Measurements from ENCODE around the gene ANKDD1A.

The ANKDD1A gene

DNA sequence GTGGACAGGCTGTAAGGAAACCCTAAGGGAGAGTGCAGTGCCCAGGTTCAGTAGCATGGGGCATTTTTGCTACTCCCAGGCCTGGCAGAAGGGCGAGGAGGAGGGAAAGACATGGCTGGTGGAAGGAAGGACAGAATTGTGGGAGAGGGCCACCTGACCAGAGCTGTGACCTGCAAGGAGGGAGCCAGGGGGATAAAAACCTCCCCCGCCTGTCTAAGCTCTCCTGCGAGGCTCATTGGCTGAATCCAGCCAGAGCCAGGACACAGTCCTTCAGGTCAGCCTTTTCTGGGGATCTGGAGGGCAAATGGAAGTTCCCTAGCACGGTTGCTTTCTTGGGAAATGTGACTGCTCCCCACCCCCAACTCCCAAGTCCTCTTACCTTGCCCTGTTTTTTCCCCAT, 13.3 kb upstream of the ANKDD1A start:
- Histone ChIP-seq H3K27me3 (ENCODE audit: control insufficient read depth, insufficient read depth, low read length) (no peaks in the 10 kb centered on the region), H3K9ac (ENCODE audit: low read length) (no peak overlapping the region), H3K36me3 (ENCODE audit: control insufficient read depth, insufficient read depth, low read length) (no peaks in the 10 kb centered on the region), H3K4me3 (ENCODE audit: low read length) (no peak overlapping the region), H3K9me3 (ENCODE audit: control insufficient read depth, low read length) (no peaks in the 10 kb centered on the region), H3K4me1 (ENCODE audit: control insufficient read depth, insufficient read depth, low read length) (peaks cover 42% of the 10 kb centered on the region)

DNA sequence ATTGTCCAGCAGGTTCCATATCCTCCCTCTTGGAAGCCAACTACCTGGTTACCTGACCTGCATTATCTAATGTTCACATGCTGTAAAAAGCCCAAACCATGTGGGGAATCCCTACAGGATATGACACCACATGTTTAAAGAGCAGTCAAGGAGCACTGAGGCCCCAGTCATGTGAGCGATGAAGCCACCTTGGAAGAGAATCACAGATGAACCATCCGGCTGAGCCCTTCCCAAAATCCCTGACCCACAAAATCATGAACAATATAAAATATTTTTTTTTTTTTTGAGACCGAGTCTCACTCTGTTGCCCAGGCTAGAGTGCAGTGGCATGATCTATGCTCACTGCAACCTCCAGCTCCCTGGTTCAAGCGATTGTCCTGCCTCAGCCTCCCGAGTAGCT, 10.6 kb upstream of the ANKDD1A start:
- H3K9ac ChIP-seq (ENCODE audit: low read length) = no peak overlapping the region
- peaks cover 27% of the 10 kb centered on the region for H3K4me1 ChIP-seq (ENCODE audit: control insufficient read depth, insufficient read depth, low read length)
- no peaks in the 10 kb centered on the region for H3K36me3 ChIP-seq (ENCODE audit: control insufficient read depth, insufficient read depth, low read length)
- no peak overlapping the region for H3K4me3 ChIP-seq (ENCODE audit: low read length)
- H3K27me3 ChIP-seq (ENCODE audit: control insufficient read depth, insufficient read depth, low read length) = no peaks in the 10 kb centered on the region
- H3K9me3 ChIP-seq (ENCODE audit: control insufficient read depth, low read length) = no peaks in the 10 kb centered on the region

DNA sequence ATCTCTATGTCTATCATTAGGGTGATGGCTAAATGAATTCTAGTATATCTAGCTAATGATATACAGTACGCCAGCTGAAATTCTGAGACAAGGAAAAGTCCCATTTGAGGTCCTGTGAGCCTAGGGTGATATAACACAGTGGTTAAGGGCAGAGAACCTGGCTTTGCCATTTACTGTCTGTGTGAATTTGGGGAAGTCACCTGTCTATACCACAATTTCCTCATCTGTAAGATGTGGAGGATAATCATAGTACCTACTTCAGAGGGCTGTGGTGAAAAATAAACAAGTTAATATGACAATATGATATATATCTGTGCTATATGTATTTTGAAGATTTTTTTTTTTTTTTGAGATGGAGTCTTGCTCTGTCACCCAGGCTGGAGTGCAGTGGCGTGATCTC, 9.8 kb upstream of the ANKDD1A start:
- no peaks in the 10 kb centered on the region for H3K27me3 ChIP-seq (ENCODE audit: control insufficient read depth, insufficient read depth, low read length)
- H3K36me3 ChIP-seq (ENCODE audit: control insufficient read depth, insufficient read depth, low read length) = no peaks in the 10 kb centered on the region
- no peak overlapping the region for H3K9ac ChIP-seq (ENCODE audit: low read length)
- H3K4me1 ChIP-seq (ENCODE audit: control insufficient read depth, insufficient read depth, low read length) = peaks cover 20% of the 10 kb centered on the region
- H3K4me3 ChIP-seq (ENCODE audit: low read length) = no peak overlapping the region
- no peaks in the 10 kb centered on the region for H3K9me3 ChIP-seq (ENCODE audit: control insufficient read depth, low read length)

DNA sequence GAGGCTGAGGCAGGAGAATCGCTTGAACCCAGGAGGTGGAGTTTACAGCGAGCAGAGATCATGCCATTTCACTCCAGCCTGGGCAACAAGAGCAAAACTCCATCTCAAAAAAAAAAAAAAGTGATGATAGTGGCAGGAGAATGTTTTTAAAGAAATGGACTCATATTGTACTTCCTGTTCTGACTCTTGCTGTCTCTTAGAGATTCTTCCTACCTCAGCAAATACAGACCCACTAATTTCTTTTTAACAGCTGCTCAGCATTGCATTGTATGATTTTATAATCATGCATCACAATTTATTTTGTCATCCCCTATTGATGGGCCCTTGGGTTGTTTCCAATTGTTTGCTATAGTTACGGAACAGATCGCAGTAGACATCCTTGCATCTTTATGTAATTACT, 8.8 kb upstream of the ANKDD1A start:
- Histone ChIP-seq H3K36me3 (ENCODE audit: control insufficient read depth, insufficient read depth, low read length) (no peaks in the 10 kb centered on the region), H3K27me3 (ENCODE audit: control insufficient read depth, insufficient read depth, low read length) (no peaks in the 10 kb centered on the region), H3K4me3 (ENCODE audit: low read length) (no peak overlapping the region)

DNA sequence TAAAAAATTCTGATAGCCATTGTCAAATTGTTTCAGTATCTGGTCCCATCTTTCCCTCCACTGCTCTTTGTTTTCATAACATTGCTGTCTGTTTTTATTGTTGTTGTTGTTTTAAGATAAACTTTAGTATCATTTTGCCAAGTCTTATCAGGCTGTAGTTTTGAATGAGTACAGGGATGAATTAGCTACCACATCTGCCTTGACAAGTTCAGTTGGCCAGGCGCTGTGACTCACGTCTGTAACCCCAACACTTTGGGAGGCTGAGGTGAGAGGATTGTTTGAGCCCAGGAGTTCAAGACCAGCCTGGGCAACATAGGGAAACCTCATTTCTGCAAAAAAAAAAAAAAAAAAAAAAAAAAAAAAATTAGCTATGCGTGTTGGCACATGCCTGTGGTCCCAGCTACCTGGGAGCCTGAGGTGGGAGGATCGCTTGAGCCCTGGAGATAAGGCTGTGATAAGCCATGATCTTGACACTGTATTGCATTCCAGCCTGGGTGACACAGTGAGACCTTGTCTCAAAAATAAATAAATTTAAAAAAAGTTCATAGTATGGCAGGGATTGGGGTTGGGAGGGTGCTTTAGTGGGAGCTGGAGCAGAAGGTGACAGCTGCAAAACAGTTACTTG, 8.3 kb upstream of the ANKDD1A start:
- H3K9me3 ChIP-seq (ENCODE audit: control insufficient read depth, low read length) = no peaks in the 10 kb centered on the region
- H3K4me3 ChIP-seq (ENCODE audit: low read length) = no peak overlapping the region
- H3K36me3 ChIP-seq (ENCODE audit: control insufficient read depth, insufficient read depth, low read length) = no peaks in the 10 kb centered on the region
- peaks cover 6% of the 10 kb centered on the region for H3K4me1 ChIP-seq (ENCODE audit: control insufficient read depth, insufficient read depth, low read length)
- H3K27me3 ChIP-seq (ENCODE audit: control insufficient read depth, insufficient read depth, low read length) = no peaks in the 10 kb centered on the region
- H3K9ac ChIP-seq (ENCODE audit: low read length) = no peak overlapping the region

More for the DNA sequence above, 8.8 kb upstream of the ANKDD1A start:
- Histone ChIP-seq H3K9me3 (ENCODE audit: control insufficient read depth, low read length) (no peaks in the 10 kb centered on the region), H3K4me1 (ENCODE audit: control insufficient read depth, insufficient read depth, low read length) (peaks cover 10% of the 10 kb centered on the region), H3K9ac (ENCODE audit: low read length) (no peak overlapping the region)

DNA sequence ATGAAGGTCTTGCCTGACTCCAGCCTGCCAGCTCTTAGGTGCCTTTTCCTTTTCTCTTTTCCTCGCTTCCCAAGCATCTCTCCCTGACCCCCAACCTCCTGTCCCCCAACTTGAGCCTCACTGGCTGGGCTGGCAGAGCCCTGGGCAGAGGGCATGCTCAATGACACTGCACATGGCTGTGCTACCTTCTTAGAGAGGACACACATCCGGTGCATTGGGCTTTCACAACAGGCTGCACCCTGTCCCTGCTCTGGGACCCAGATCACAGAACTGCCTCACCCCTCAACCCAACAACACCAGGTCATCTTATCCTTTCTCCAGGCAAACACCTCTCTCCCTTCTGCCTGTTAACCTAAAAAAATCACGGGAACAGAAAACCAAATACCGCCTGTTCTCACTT, 7.5 kb upstream of the ANKDD1A start:
- no peak overlapping the region for H3K4me3 ChIP-seq (ENCODE audit: low read length)
- H3K9me3 ChIP-seq (ENCODE audit: control insufficient read depth, low read length) = no peaks in the 10 kb centered on the region
- peaks cover 6% of the 10 kb centered on the region for H3K4me1 ChIP-seq (ENCODE audit: control insufficient read depth, insufficient read depth, low read length)
- no peak overlapping the region for H3K9ac ChIP-seq (ENCODE audit: low read length)
- no peaks in the 10 kb centered on the region for H3K36me3 ChIP-seq (ENCODE audit: control insufficient read depth, insufficient read depth, low read length)
- H3K27me3 ChIP-seq (ENCODE audit: control insufficient read depth, insufficient read depth, low read length) = no peaks in the 10 kb centered on the region

DNA sequence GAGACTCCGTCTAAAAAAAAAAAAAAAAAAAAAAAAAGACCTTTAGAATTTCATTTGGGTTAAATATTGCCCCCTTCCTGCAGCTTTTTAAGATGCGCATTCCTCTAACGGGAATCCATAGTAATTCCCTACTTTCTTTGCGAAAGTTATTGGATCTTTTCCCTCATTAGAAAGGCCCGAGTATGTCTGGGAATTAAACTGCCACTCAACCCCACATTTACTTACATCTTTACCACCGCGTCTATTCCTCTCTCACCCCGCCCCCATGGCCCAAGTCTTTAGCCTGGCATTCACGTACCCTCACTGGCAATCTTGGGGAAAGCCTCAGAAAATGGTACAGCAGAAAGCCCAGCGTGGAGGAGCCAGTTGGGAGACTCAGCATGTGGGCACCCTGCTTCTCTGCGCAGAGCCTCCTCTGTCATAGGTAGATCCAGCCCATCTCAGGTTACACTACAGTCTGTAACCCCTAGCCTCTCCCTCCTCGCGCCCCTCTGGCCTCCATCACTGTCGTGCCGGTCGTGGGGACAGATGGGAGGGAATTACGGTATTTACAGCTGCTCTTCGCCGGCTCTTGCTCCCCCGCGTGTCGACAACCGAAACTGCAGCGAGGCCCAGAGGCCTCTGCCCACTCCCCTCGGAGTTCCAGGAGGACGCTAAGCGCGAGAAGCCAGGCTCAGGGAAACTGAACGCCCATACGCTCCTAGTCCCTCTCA, 6.4 kb upstream of the ANKDD1A start:
- H3K4me1 ChIP-seq (ENCODE audit: control insufficient read depth, insufficient read depth, low read length) = peaks cover 6% of the 10 kb centered on the region
- H3K9ac ChIP-seq (ENCODE audit: low read length) = peak overlapping the region; percentile 30
- H3K36me3 ChIP-seq (ENCODE audit: control insufficient read depth, insufficient read depth, low read length) = no peaks in the 10 kb centered on the region
- no peaks in the 10 kb centered on the region for H3K9me3 ChIP-seq (ENCODE audit: control insufficient read depth, low read length)
- peak overlapping the region; percentile 51 for H3K4me3 ChIP-seq (ENCODE audit: low read length)
- H3K27me3 ChIP-seq (ENCODE audit: control insufficient read depth, insufficient read depth, low read length) = no peaks in the 10 kb centered on the region

DNA sequence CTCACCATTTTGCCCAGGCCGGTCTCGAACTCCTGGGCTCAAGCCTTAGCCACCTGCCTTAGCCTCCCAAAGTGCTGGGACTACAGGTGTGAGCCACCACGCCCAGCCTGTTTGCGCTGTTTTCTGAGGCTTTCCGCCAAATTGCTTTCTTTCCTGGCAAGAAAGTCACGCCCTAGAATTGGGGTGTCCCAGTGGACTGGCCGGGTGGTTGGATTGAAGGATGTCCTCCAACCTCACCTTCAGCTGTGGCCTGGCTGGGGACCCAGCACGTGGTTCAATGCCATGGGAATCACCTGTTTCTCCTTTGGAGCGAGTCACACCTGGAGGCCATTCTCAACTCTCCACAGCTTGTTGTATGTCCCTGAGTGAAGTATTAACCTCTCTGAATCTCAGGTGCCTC, 5.8 kb upstream of the ANKDD1A start:
- Histone ChIP-seq H3K4me3 (ENCODE audit: low read length) (no peak overlapping the region), H3K9me3 (ENCODE audit: control insufficient read depth, low read length) (no peaks in the 10 kb centered on the region), H3K27me3 (ENCODE audit: control insufficient read depth, insufficient read depth, low read length) (no peaks in the 10 kb centered on the region), H3K4me1 (ENCODE audit: control insufficient read depth, insufficient read depth, low read length) (peaks cover 6% of the 10 kb centered on the region), H3K9ac (ENCODE audit: low read length) (no peak overlapping the region), H3K36me3 (ENCODE audit: control insufficient read depth, insufficient read depth, low read length) (no peaks in the 10 kb centered on the region)

DNA sequence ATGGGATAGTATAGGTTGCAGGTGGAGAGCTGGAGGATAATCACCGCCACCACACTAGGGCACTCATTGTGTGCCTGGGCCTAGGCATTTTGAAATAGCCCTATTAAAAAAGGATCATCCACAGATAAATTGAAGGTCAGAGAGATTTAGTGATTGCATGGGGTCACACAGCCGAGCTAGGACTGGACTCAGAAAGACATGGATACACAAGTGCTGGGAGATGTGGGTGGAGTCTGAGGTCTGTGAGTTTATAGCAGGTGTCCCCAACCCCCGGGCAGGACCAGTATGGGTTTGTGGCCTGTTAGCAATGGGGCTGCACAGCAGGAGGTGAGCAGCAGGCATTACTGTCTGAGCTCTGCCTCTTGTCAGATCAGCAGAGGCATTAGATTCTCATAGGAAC, 5.3 kb upstream of the ANKDD1A start:
- Histone ChIP-seq H3K4me3 (ENCODE audit: low read length) (no peak overlapping the region), H3K36me3 (ENCODE audit: control insufficient read depth, insufficient read depth, low read length) (no peaks in the 10 kb centered on the region), H3K27me3 (ENCODE audit: control insufficient read depth, insufficient read depth, low read length) (peaks cover 4% of the 10 kb centered on the region), H3K4me1 (ENCODE audit: control insufficient read depth, insufficient read depth, low read length) (peaks cover 6% of the 10 kb centered on the region), H3K9ac (ENCODE audit: low read length) (no peak overlapping the region), H3K9me3 (ENCODE audit: control insufficient read depth, low read length) (no peaks in the 10 kb centered on the region)

DNA sequence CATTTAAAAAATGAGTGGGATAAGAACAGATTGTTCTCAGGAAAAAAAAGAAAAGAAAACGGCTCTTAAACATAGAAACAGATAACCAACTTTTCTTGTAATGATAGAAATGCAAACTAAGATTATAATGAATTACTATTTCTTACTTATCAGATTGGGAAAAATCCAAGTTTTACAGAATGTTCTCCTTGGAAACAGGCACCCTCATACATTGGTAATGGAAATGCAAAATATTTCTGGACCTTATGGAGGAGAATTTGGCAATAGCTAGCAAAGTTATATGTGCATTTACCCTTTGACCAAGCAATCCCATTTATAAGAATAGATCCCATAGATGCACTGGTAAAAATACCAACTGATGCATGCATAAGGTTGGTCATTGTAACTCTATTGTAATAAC, 3.7 kb upstream of the ANKDD1A start:
- Histone ChIP-seq H3K9me3 (ENCODE audit: control insufficient read depth, low read length) (no peaks in the 10 kb centered on the region), H3K4me3 (ENCODE audit: low read length) (no peak overlapping the region)

DNA sequence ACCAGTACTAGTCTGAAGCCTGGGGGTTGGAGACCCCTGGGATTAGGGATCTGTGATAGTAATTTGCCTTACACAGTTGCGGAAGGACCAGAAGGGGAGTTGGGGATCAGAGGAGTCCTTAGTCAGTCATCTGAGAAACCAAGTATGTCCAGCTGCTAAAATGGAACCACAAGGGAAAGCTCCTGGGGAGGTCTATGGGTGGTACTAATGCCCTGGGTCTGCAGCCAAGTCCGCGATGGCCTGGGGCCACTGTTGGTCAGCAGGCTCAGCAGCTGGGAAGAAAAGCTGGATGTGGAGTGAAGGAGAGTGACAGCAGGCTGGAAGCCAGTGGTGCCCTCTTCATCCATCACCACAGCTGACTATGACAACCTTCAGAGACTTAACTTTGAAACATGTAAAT, 2.2 kb upstream of the ANKDD1A start:
- H3K4me3 ChIP-seq (ENCODE audit: low read length) = no peak overlapping the region
- peaks cover 15% of the 10 kb centered on the region for H3K27me3 ChIP-seq (ENCODE audit: control insufficient read depth, insufficient read depth, low read length)
- H3K9me3 ChIP-seq (ENCODE audit: control insufficient read depth, low read length) = no peaks in the 10 kb centered on the region
- H3K36me3 ChIP-seq (ENCODE audit: control insufficient read depth, insufficient read depth, low read length) = no peaks in the 10 kb centered on the region
- H3K9ac ChIP-seq (ENCODE audit: low read length) = no peak overlapping the region
- peaks cover 12% of the 10 kb centered on the region for H3K4me1 ChIP-seq (ENCODE audit: control insufficient read depth, insufficient read depth, low read length)

More for the DNA sequence above, 3.7 kb upstream of the ANKDD1A start:
- Histone ChIP-seq H3K4me1 (ENCODE audit: control insufficient read depth, insufficient read depth, low read length) (peaks cover 12% of the 10 kb centered on the region), H3K27me3 (ENCODE audit: control insufficient read depth, insufficient read depth, low read length) (peaks cover 15% of the 10 kb centered on the region), H3K36me3 (ENCODE audit: control insufficient read depth, insufficient read depth, low read length) (no peaks in the 10 kb centered on the region), H3K9ac (ENCODE audit: low read length) (no peak overlapping the region)

DNA sequence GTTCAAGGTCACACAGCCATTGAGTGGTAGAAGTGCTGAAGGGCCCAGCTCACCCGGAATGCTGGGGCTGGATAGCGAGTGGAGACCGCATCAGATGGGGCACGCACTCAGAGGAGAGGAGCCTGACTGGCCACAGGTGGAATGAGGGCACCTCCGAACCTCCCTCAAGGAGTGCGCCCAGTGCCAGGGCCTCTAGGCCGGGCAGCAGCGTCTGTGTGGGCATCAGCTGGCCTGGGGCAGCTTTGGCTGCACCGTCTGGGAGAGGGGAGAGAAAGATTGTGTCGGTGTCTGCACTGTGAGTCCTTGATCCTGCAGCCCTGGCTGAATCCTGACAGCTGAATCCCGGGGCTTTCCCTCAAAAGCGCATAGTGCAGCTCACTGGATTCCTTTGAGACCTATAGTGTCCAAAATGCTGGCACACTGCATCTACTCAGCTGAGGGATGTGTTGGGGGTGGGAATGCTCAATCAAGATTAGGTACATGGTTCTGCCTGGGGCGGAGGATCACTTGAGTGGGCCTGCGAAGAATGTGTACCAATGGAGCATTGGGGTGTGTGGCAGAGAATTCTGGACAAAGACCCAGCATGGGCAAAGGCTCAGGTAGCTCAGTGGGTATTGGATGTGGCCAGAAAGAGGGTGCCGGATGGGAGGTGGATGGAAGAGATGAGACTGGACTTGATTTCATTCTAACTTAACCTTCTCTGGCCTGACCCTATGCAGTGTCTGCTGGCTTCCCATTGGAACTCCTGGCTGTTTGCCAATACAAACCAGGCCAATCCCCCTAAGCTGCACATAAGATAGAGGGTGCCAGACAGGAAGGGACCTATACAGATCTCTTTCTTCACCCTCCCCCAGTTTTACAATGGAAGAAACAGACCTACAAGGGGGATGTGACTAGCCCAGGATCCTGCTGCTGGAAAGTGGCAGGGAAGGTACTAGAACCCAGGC, 950 bp downstream of the ANKDD1A start:
- peaks cover 6% of the 10 kb centered on the region for H3K4me1 ChIP-seq (ENCODE audit: control insufficient read depth, insufficient read depth, low read length)

More for the DNA sequence above, 950 bp downstream of the ANKDD1A start:
- H3K9ac ChIP-seq (ENCODE audit: low read length) = no peak overlapping the region
- H3K4me3 ChIP-seq (ENCODE audit: low read length) = no peak overlapping the region
- peaks cover 15% of the 10 kb centered on the region for H3K27me3 ChIP-seq (ENCODE audit: control insufficient read depth, insufficient read depth, low read length)
- no peaks in the 10 kb centered on the region for H3K9me3 ChIP-seq (ENCODE audit: control insufficient read depth, low read length)
- H3K36me3 ChIP-seq (ENCODE audit: control insufficient read depth, insufficient read depth, low read length) = no peaks in the 10 kb centered on the region

Data from mucosa of stomach (tissue), 1 donor.